Gastroesophageal sphincter (tissue), 4 donors: ENCODE measurements around the gene DSE. TPM values are rescaled to one million over a fixed set of nuclear protein-coding genes. Genes with fewer than 3 reads are reported as not detected.

Source experiments
- ATAC-seq: fragments of 150-250 bp; one replicate; pipeline ENCODE4 v1.9.1; 2016; ENCODE audit warnings: mild to moderate bottlenecking, moderate library complexity
- H3K27ac ChIP-seq, 4 donors: fragments of 200-600 bp; sonication (generic) in 3 of 4; 1 replicate in 3 of 4; 2 replicates in 1 of 4; pipeline ENCODE4 v1.5.1; 2016 to 2019
- H3K27me3 ChIP-seq: fragments of 200-600 bp; sonication (generic); one replicate; pipeline ENCODE4 v1.5.1; 2019
- H3K36me3 ChIP-seq, 2 donors: fragments of 200-600 bp; sonication (generic); one replicate each; pipeline ENCODE4 v1.5.1; 2019; ENCODE audit warnings: control low read depth in 1 of 2
- H3K4me1 ChIP-seq, 3 donors: fragments of 200-600 bp; sonication (generic); 1 replicate in 2 of 3; 2 replicates in 1 of 3; pipeline ENCODE4 v1.5.1; 2016 to 2019; ENCODE audit warnings: control low read depth in 2 of 3
- H3K4me3 ChIP-seq, 2 donors: fragments of 200-600 bp; sonication (generic); one replicate each; pipeline ENCODE4 v1.5.1; 2019; ENCODE audit warnings: mild to moderate bottlenecking in 1 of 2, moderate library complexity in 1 of 2
- H3K9me3 ChIP-seq, 3 donors: fragments of 200-600 bp; sonication (generic); one replicate each; pipeline ENCODE4 v1.5.1; 2017 to 2019; ENCODE audit warnings: control low read depth in 2 of 3
- EP300 ChIP-seq: sonication (generic); formaldehyde crosslinking; IDR thresholded peaks from one replicate; pipeline ENCODE4 v1.6.1; 2017; ENCODE audit warnings: antibody characterized with exemption, mild to moderate bottlenecking
- POLR2A ChIP-seq, 2 donors: fragments of 450-650 bp; IDR thresholded peaks; one replicate each; pipeline ENCODE4 v1.6.1; 2017; ENCODE audit warnings: antibody characterized with exemption in 2 of 2, mild to moderate bottlenecking in 2 of 2, moderate library complexity in 1 of 2
- POLR2AphosphoS5 ChIP-seq: sonication (generic); formaldehyde crosslinking; IDR thresholded peaks from one replicate; pipeline ENCODE4 v1.6.1; 2017; ENCODE audit warnings: antibody characterized with exemption
- WGBS, 2 donors: methylation state at CpG; one replicate each; pipeline ENCODE4 v1.1.5; 2018; ENCODE audit warnings: low coverage in 1 of 2; 5-methylcytosine and 5-hydroxymethylcytosine counted together
- total RNA-seq, 4 donors: library from RNA; depleted of rRNA; stranded (reverse); fragments of >200 nt; gene quantifications; one replicate each; pipeline ENCODE4 v1.1.0, GENCODE V29; 2016
- TF ChIP-seq, protein P1 (sequence below), 4 experiments: fragments of 200-600 bp in 2 of 4; fragments of 450-650 bp in 2 of 4; sonication (generic) in 1 of 4; IDR thresholded peaks; one replicate each; pipeline ENCODE4 v1.5.1; 2017 to 2019; ENCODE audit warnings: antibody characterized with exemption in 4 of 4, mild to moderate bottlenecking in 2 of 4, moderate library complexity in 2 of 4

Gene DSE
- total RNA-seq, 4 donors from 2014 or later = 26.3 to 45.4 (median 36.3) TPM

DNA sequence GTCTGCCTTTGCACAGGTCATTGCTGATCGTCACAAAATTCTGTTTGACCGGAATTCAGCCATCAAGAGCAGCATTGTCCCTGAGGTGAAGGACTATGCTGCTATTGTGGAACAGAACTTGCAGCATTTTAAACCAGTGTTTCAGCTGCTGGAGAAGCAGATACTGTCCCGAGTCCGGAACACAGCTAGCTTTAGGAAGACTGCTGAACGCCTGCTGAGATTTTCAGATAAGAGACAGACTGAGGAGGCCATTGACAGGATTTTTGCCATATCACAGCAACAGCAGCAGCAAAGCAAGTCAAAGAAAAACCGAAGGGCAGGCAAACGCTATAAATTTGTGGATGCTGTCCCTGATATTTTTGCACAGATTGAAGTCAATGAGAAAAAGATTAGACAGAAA lies 65.8 kb downstream of the DSE start:
- H3K9me3 ChIP-seq = no peaks in the 10 kb centered on the region
- TF ChIP-seq POLR2A (IDR thresholded peaks at IDR 0.05) = no peak
- TF ChIP-seq POLR2AphosphoS5 = no peak
- H3K36me3 ChIP-seq = peaks cover 0 to 50% of the 10 kb centered on the region in 2 donors
- H3K27ac ChIP-seq = no peak overlapping the region
- H3K27me3 ChIP-seq = no peaks in the 10 kb centered on the region
- no peak overlapping the region for H3K4me3 ChIP-seq
- ATAC-seq = no peak
- 90 to 96% methylated on average over 4 to 5 of the region's 7 CpGs for WGBS, 2 donors
- H3K4me1 ChIP-seq = no peaks in the 10 kb centered on the region

DNA sequence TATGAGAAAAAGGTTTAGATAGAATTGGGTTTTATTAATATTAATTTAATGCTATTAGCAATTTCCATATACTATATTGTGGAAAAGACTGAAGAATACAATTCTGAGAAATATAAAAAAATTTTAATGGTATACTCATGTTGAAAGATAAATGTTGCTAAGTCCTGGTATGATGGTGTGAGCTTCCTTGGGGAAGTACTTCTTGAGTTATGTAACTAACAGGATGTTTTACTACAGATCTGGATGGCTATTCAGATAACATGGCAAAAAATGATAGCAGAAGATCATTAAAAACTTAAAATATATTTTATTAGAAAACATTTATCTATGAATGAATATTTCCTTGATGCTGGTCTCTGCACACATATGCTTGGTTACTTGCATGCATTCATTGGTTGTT lies 66.9 kb downstream of the DSE start:
- Histone ChIP-seq H3K27me3 (no peaks in the 10 kb centered on the region), H3K9me3 (no peaks in the 10 kb centered on the region), H3K36me3 (peaks cover 0 to 40% of the 10 kb centered on the region in 2 donors), H3K4me3 (no peak overlapping the region), H3K27ac (no peak overlapping the region), H3K4me1 (no peaks in the 10 kb centered on the region)
- no peak for ATAC-seq
- TF ChIP-seq POLR2AphosphoS5 (no peak), EP300 (no peak)

DNA sequence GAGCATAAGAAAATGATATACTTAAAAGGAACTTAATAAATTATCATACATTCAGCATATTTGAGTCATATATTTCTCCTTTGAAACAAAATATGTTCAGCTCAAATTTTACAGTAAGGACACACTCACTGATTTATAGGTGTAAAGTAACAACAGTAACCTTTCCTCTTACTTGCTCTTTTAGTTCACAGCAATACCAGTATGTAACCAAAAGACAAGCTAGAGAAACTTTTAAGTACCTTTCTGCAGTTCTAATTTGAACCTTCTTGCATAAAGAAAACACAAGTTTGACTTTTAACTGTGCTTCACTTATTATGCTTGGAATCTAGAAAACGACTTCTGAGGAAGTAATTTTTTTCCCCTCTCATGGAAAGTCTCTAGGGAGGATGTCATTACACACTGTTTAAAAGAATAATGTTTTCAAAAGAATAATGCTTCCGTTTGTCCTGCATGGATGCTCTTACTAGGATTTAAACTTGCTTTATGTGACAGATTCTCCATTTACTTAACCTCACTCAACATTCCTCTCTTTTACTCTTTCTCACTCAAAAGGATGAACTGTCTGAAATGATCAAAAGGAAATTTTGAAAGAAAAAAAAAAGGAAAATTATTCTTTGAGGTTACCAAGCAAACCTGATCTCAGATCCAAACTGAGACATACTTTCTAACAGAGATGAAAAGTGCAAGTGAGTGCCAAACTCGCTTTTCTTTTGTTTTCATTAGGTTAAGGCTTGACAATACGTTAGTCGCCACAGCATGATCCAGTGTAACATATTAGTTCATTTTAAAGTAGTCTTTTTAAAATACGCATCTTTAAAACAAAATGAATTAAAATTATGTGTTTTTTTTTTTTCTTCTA lies 68.1 kb downstream of the DSE start:
- no peak for ATAC-seq
- Histone ChIP-seq H3K27me3 (no peaks in the 10 kb centered on the region), H3K4me1 (no peaks in the 10 kb centered on the region), H3K27ac (no peak overlapping the region), H3K36me3 (peaks cover 0 to 31% of the 10 kb centered on the region in 2 donors), H3K4me3 (no peak overlapping the region), H3K9me3 (no peaks in the 10 kb centered on the region)
- 55 to 61% methylated on average over 6 of the region's 6 CpGs for WGBS, 2 donors
- no peak for TF ChIP-seq EP300
- TF ChIP-seq POLR2A (IDR thresholded peaks at IDR 0.05) = no peak

DNA sequence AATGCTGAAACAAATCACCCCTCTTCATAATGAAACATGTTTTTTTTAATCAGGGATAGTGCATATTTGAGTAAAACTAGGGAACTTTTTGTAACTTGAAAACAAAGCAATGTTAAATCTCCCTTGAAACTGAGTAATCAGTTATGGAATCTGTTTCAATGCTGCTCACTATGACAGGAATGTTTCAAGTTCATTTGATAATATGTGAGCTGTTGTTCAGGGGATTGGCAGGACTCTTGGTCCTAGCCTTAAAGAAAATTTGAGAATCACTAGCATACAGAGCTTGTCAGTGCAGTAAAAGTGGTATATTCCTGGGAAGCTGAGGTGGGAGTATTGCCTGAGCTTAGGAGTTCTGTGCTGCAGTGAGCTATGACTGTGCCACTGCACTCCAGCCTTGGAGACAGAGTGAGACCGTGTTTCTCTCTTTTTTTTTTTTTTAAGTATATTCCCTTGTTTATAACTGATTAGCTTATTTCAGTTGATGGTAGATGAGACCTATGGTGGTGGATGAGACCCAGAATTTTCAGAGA lies 68.8 kb downstream of the DSE start:
- no peak for ATAC-seq
- WGBS, 2 donors = 33 to 71% methylated on average over 1 of the region's 1 CpG
- no peaks in the 10 kb centered on the region for H3K4me1 ChIP-seq
- H3K9me3 ChIP-seq = no peaks in the 10 kb centered on the region
- H3K4me3 ChIP-seq = no peak overlapping the region
- no peak for TF ChIP-seq POLR2A (IDR thresholded peaks at IDR 0.05)
- TF ChIP-seq, protein P1, sequence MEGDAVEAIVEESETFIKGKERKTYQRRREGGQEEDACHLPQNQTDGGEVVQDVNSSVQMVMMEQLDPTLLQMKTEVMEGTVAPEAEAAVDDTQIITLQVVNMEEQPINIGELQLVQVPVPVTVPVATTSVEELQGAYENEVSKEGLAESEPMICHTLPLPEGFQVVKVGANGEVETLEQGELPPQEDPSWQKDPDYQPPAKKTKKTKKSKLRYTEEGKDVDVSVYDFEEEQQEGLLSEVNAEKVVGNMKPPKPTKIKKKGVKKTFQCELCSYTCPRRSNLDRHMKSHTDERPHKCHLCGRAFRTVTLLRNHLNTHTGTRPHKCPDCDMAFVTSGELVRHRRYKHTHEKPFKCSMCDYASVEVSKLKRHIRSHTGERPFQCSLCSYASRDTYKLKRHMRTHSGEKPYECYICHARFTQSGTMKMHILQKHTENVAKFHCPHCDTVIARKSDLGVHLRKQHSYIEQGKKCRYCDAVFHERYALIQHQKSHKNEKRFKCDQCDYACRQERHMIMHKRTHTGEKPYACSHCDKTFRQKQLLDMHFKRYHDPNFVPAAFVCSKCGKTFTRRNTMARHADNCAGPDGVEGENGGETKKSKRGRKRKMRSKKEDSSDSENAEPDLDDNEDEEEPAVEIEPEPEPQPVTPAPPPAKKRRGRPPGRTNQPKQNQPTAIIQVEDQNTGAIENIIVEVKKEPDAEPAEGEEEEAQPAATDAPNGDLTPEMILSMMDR (IDR thresholded peaks at IDR 0.05) = no peak
- no peak for TF ChIP-seq POLR2AphosphoS5
- TF ChIP-seq EP300 = no peak
- no peak overlapping the region for H3K27ac ChIP-seq
- peaks cover 0 to 24% of the 10 kb centered on the region in 2 donors for H3K36me3 ChIP-seq
- H3K27me3 ChIP-seq = no peaks in the 10 kb centered on the region

DNA sequence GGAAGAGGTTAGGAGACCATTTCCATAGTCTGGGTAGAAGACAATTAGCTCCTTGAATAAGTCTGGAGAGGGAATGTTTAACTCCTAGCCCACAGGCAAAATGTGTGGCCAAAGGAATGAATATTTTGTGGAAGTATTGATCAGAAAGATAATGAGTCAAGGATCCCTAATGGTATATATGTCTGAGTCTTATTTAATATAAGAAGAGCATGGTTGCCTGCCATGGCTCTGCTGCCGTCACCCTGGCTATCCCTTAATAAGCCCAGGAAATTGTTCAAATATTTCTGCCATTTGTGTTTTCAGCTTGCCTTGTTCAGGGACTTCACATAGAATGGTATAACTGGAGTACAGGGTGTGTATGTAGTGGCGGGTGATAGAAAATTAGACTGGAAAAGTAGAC lies 72.4 kb downstream of the DSE start:
- 87 to 92% methylated on average over 2 of the region's 2 CpGs for WGBS, 2 donors
- H3K9me3 ChIP-seq = no peaks in the 10 kb centered on the region
- no peak overlapping the region for H3K27ac ChIP-seq
- no peak for ATAC-seq
- no peaks in the 10 kb centered on the region for H3K36me3 ChIP-seq
- TF ChIP-seq POLR2A (IDR thresholded peaks at IDR 0.05) (no peak), EP300 (no peak), POLR2AphosphoS5 (no peak)
- TF ChIP-seq, protein P1 (IDR thresholded peaks at IDR 0.05) = no peak
- no peaks in the 10 kb centered on the region for H3K4me1 ChIP-seq
- H3K4me3 ChIP-seq = no peak overlapping the region
- H3K27me3 ChIP-seq = no peaks in the 10 kb centered on the region

DNA sequence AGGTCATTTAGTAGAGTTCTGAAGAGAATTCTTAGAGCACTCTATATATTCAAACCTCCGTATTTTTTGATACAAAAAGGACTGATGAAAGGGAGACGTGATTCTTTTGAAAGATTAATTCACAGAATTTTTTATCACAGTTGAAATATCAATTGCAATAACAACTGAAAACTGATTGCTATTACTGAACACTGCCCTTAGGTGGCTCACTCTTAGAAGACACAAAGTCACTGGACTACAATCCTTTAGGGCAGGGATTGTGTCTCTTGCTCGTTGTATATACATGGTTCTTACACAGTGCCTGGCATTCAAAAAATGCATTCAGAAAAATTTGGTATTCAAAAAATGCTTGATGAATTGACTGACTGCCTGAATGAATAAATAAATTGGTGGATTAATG lies 73.3 kb downstream of the DSE start:
- Histone ChIP-seq H3K36me3 (no peaks in the 10 kb centered on the region), H3K4me1 (no peaks in the 10 kb centered on the region), H3K27me3 (no peaks in the 10 kb centered on the region), H3K4me3 (no peak overlapping the region), H3K9me3 (no peaks in the 10 kb centered on the region), H3K27ac (no peak overlapping the region)
- no peak for TF ChIP-seq EP300
- no peak for TF ChIP-seq POLR2A (IDR thresholded peaks at IDR 0.05)
- TF ChIP-seq POLR2AphosphoS5 = no peak
- TF ChIP-seq, protein P1 (IDR thresholded peaks at IDR 0.05) = peak; percentile 10 to 39 (median 34)
- peak; percentile 34 for ATAC-seq
- 16 to 25% methylated on average over 3 of the region's 3 CpGs for WGBS, 2 donors
